Thyroid gland (tissue), 4 donors: Measurements from ENCODE around the gene XYLT2. TPM values are rescaled to one million over a fixed set of nuclear protein-coding genes. Genes with fewer than 3 reads are reported as not detected.

Source experiments
- DNase-seq, 2 donors: peaks; one replicate each; pipeline ENCODE4 v3.0.0-alpha.2; 2019
- H3K27ac ChIP-seq, 3 donors: fragments of 200-600 bp; sonication (generic); 1 replicate in 2 of 3; 2 replicates in 1 of 3; pipeline ENCODE4 v1.5.1; 2016 to 2019; ENCODE audit warnings: mild to moderate bottlenecking in 1 of 3, moderate library complexity in 1 of 3
- H3K27me3 ChIP-seq: fragments of 200-600 bp; sonication (generic); one replicate; pipeline ENCODE4 v1.5.1; 2019
- H3K36me3 ChIP-seq, 2 donors: fragments of 200-600 bp; sonication (generic); one replicate each; pipeline ENCODE4 v1.5.1; 2016 to 2019
- H3K4me1 ChIP-seq, 2 donors: fragments of 200-600 bp; sonication (generic); one replicate each; pipeline ENCODE4 v1.5.1; 2017 to 2019
- H3K4me3 ChIP-seq, 3 donors: fragments of 200-600 bp; sonication (generic); replicated peaks in 1 of 3; 1 replicate in 2 of 3; 2 replicates in 1 of 3; pipeline ENCODE4 v1.5.1; 2016; ENCODE audit warnings: mild to moderate bottlenecking in 1 of 3
- H3K9me3 ChIP-seq: fragments of 200-600 bp; sonication (generic); one replicate; pipeline ENCODE4 v1.5.1; 2017
- CTCF ChIP-seq, 6 experiments: fragments of 200-600 bp in 3 of 6; fragments of 450-650 bp in 3 of 6; sonication (generic) in 3 of 6; IDR thresholded peaks; one replicate each; pipeline ENCODE4 v1.5.1; 2016 to 2019; ENCODE audit warnings: antibody characterized with exemption in 6 of 6, mild to moderate bottlenecking in 2 of 6, inconsistent platforms in 1 of 6, moderate library complexity in 1 of 6
- POLR2A ChIP-seq, 2 donors: fragments of 450-650 bp; IDR thresholded peaks; one replicate each; pipeline ENCODE4 v1.6.1; 2017; ENCODE audit warnings: antibody characterized with exemption in 2 of 2, mild to moderate bottlenecking in 2 of 2, moderate library complexity in 1 of 2
- WGBS, 2 donors: methylation state at CpG; one replicate each; pipeline ENCODE4 v1.1.5; 2017; 5-methylcytosine and 5-hydroxymethylcytosine counted together
- intact Hi-C: fragments of 100-400 bp; cut with DNase I; formaldehyde crosslinking; loops from one replicate; pipeline ENCODE4 v1.15.1; 2023
- total RNA-seq, 4 donors: library from RNA; depleted of rRNA; stranded (reverse); fragments of >200 nt; gene quantifications; one replicate each; pipeline ENCODE4 v1.2.3, GENCODE V29; 2016

The XYLT2 gene
- total RNA-seq, 4 donors from 2014 or later, result 22.4 to 33.4 (median 28.8) TPM

GRCh38 chr17:50358177-50358576 lies 12.3 kb downstream of the XYLT2 start:
- DNase-seq, result no peak
- no peak for TF ChIP-seq POLR2A (IDR thresholded peaks at IDR 0.05)
- TF ChIP-seq CTCF (IDR thresholded peaks at IDR 0.05), result no peak
- intact Hi-C loops, result no loop called here
- Histone ChIP-seq H3K4me3 (no peak overlapping the region), H3K27ac (no peak overlapping the region), H3K36me3 (peaks cover 24 to 40% of the 10 kb centered on the region in 2 donors), H3K4me1 (peaks cover 0 to 6% of the 10 kb centered on the region in 2 donors), H3K9me3 (no peaks in the 10 kb centered on the region), H3K27me3 (no peaks in the 10 kb centered on the region)
- WGBS, 2 donors, result 94 to 100% methylated on average over 1 to 13 of the region's 17 CpGs

GRCh38 chr17:50359005-50359699 lies 13.2 kb downstream of the XYLT2 start:
- Histone ChIP-seq H3K4me1 (peaks cover 0 to 6% of the 10 kb centered on the region in 2 donors), H3K27me3 (no peaks in the 10 kb centered on the region), H3K4me3 (no peak overlapping the region), H3K27ac (no peak overlapping the region), H3K9me3 (no peaks in the 10 kb centered on the region), H3K36me3 (peaks cover 24 to 33% of the 10 kb centered on the region in 2 donors)
- no peak for DNase-seq
- no peak for TF ChIP-seq POLR2A (IDR thresholded peaks at IDR 0.05)
- no peak for TF ChIP-seq CTCF (IDR thresholded peaks at IDR 0.05)
- WGBS, 2 donors, result 83 to 86% methylated on average over 5 of the region's 5 CpGs
- intact Hi-C loops, result no loop called here

- no peak for DNase-seq
- intact Hi-C loops, result loop anchor here (5.0 kb wide), 1 partner anchor 117 kb away; the partner anchor contains the start of gene RSAD1
- TF ChIP-seq CTCF (IDR thresholded peaks at IDR 0.05) (no peak), POLR2A (IDR thresholded peaks at IDR 0.05) (no peak)
- Histone ChIP-seq H3K27me3 (no peaks in the 10 kb centered on the region), H3K4me1 (peaks cover 0 to 6% of the 10 kb centered on the region in 2 donors), H3K9me3 (no peaks in the 10 kb centered on the region), H3K36me3 (peaks cover 24 to 33% of the 10 kb centered on the region in 2 donors), H3K27ac (no peak overlapping the region), H3K4me3 (no peak overlapping the region)
- 89 to 90% methylated on average over 10 to 13 of the region's 14 CpGs for WGBS, 2 donors
These were observed 14.1 kb downstream of the XYLT2 start for GRCh38 chr17:50359998-50360461.

GRCh38 chr17:50360486-50361115 lies 14.7 kb downstream of the XYLT2 start:
- H3K27ac ChIP-seq, result no peak overlapping the region
- no peaks in the 10 kb centered on the region for H3K27me3 ChIP-seq
- no peak overlapping the region for H3K4me3 ChIP-seq
- WGBS, 2 donors, result 88 to 93% methylated on average over 11 of the region's 11 CpGs
- H3K4me1 ChIP-seq, result peaks cover 0 to 6% of the 10 kb centered on the region in 2 donors
- TF ChIP-seq POLR2A (IDR thresholded peaks at IDR 0.05) (no peak), CTCF (IDR thresholded peaks at IDR 0.05) (no peak)
- H3K9me3 ChIP-seq, result no peaks in the 10 kb centered on the region
- no peak for DNase-seq
- H3K36me3 ChIP-seq, result peaks cover 24 to 30% of the 10 kb centered on the region in 2 donors
- intact Hi-C loops, result loop anchor here (5.0 kb wide), 1 partner anchor 117 kb away; the partner anchor contains the start of gene RSAD1
